HG03439 (cell line): ENCODE measurements around the gene NRP2.

Source experiments
- ATAC-seq: cut with Tn5 transposase; IDR thresholded peaks from one replicate; pipeline ENCODE4 v1.9.1; 2021; ENCODE audit warnings: mild to moderate bottlenecking, moderate library complexity; ENCODE audit not compliant: unreplicated experiment

The NRP2 gene

GRCh38 chr2:205751569-205752031 is 69.3 kb downstream of the NRP2 start:
- no peak for ATAC-seq

GRCh38 chr2:205752296-205752820 is 70.1 kb downstream of the NRP2 start:
- ATAC-seq = no peak

- ATAC-seq = no peak
Observed at GRCh38 chr2:205752924-205753323, 70.6 kb downstream of the NRP2 start.

- no peak for ATAC-seq
Observed at GRCh38 chr2:205754285-205754923, 72.1 kb downstream of the NRP2 start.

DNA sequence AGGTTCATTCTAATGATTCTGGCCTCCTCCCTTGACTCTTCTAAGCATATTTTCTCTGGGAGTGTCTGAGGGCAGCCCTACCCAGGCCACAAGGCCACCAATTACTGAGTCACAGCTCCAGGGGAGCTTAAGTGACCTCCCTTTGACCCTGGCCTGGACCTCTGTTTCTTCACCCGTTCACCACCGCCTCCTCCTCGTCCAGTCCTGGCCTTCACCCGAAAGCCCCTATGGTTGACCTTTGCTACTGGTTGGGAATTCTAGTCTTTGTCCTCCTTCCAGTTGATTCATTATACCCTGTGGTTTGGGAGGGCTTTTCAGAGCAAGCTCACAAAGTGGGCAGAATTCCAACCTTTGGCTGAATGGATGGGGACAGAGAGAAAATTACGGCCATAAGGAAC is 72.6 kb downstream of the NRP2 start:
- ATAC-seq = no peak

GRCh38 chr2:205755923-205756322 is 73.6 kb downstream of the NRP2 start:
- ATAC-seq = no peak

DNA sequence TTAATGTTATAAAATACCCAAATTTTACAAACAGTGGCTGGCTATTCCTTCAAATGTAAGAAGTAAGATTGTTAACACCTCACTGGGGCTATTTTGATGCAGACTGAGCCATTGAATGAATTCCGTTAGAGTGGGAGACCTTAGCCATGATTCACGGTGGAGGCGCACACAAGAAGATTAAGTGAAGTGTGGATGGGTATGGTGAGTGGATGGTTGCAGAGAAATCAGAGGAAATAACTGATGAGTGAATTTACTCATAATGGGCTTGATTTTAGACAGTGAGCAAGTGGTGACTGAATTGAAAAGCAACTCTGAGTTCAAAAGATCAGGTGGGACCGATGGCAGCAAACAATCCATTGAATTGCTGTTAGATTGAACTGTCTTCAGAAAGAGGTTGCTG is 75.0 kb downstream of the NRP2 start:
- no peak for ATAC-seq

GRCh38 chr2:205758051-205758450 is 75.8 kb downstream of the NRP2 start:
- no peak for ATAC-seq

- no peak for ATAC-seq
Observed at GRCh38 chr2:205758500-205758899, 76.2 kb downstream of the NRP2 start.

DNA sequence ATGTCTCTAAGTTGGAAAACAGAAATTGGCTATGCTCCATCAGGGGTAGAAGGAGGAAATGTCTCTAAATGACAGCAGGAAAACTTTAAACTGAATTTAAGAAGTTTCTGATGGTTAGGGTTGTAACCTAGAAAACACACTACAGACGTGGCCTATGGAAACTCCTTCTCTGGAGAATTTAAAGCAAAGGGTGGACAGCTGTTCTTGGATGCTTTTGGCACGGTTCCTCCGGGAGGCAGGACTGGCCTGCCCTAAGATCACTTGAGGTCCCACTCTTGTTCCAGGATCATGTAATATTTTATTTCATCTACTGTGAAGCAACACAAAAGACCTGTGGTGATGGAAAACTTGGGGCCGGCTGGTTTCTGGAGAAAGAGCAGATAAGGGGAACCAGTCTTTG is 77.0 kb downstream of the NRP2 start:
- no peak for ATAC-seq

DNA sequence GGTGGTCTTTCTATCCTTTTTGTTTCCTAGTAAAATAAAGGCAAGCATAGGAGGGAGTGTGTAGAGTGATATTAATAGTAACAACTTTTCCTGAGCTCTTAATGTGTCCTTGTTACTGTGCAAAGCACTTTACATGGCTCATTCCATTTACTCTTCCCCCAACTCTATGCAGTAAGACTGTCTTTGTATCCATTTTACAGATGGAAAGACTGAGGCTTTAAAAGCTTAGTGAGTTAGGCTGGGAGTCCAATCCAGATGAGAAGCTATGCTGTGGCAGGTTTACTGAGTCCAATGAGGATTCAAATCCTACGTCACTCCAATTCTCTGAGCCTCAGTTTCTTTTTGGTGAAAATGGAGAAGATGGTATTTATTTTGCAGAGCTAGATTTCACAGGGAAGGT is 77.4 kb downstream of the NRP2 start:
- ATAC-seq = no peak

- ATAC-seq = no peak
Observed at GRCh38 chr2:205760157-205760556, 77.9 kb downstream of the NRP2 start.

- ATAC-seq = no peak
Observed at GRCh38 chr2:205761421-205761820, 79.1 kb downstream of the NRP2 start.

DNA sequence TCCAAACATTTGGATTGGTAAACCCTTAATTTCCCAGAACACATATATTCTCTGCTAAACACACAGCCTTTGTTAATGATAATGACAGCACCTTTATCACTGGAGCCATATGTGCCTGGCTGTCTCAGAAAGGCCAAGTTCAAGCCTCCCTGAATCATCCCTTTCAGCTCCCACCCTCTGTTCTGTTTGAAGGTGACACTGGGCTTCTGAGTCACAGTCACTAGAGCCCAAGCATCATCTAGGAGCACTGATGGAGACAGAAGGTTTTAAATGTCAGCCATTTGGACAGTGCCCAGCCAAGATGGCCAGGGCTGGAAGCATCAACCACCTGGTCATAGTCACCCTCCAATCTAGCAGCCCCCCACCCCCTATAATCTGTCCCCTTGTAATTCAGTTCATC is 80.6 kb downstream of the NRP2 start:
- no peak for ATAC-seq

DNA sequence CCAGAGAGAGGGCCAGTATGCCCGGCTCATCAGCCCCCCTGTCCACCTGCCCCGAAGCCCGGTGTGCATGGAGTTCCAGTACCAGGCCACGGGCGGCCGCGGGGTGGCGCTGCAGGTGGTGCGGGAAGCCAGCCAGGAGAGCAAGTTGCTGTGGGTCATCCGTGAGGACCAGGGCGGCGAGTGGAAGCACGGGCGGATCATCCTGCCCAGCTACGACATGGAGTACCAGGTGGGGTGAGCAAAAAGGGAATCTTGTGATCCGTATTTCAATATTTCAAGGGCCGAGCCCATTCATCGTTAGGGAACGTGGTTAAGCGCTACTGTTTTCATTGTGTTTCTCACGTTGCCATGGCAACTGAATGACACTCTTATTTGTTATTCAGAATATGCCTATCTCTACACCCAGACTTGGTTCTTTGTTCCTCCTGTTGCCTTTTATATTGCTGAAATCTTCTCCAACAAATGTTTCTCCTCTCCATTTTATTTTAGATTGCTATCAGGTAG is 81.5 kb downstream of the NRP2 start:
- ATAC-seq = no peak

DNA sequence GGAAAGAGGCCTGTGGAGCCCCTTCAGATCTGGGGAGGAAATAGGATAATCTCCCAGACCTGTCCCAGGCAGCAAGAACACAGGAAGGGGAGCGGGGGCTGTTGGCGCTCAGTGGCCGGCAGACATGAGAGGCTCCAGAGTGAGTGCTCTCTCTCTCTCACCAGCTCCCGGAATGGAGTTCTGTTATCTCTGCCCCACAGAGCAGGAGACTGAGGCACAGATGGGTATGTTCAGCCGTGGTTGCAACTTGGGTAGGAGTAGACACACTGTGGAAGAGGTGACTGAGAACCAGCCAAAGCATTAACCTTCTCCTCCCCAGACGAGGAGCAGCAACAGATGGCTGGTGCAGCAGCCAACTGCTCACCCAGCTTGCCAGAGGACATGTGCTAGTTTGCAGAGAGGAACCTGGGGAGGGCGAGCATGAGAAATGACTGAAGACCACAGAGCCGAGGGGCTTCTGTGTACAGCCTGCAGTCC is 82.0 kb downstream of the NRP2 start:
- no peak for ATAC-seq

GRCh38 chr2:205765151-205765550 is 82.8 kb downstream of the NRP2 start:
- ATAC-seq = no peak

GRCh38 chr2:205766779-205767359 is 84.6 kb downstream of the NRP2 start:
- ATAC-seq = no peak

DNA sequence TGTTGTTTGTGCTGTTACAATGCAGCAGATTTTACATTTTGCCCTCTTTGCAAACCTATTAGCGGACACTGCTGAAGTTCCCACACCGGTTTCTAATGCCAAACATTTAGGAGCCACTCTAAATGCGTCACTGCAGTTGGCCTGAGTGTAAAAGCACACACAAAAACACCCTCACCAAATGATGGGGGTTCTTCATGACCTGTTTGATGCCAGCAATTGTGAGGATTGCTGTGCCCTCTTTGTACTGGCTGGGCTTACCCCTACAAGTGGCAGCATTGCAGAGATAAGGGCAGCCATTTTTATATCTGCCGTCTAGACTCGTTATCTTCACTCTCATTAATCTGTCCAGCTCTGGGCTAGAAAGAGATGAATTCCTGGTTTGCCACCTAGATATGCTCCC is 85.3 kb downstream of the NRP2 start:
- ATAC-seq = no peak

- ATAC-seq = no peak
Observed at GRCh38 chr2:205768341-205768740, 86.0 kb downstream of the NRP2 start.

DNA sequence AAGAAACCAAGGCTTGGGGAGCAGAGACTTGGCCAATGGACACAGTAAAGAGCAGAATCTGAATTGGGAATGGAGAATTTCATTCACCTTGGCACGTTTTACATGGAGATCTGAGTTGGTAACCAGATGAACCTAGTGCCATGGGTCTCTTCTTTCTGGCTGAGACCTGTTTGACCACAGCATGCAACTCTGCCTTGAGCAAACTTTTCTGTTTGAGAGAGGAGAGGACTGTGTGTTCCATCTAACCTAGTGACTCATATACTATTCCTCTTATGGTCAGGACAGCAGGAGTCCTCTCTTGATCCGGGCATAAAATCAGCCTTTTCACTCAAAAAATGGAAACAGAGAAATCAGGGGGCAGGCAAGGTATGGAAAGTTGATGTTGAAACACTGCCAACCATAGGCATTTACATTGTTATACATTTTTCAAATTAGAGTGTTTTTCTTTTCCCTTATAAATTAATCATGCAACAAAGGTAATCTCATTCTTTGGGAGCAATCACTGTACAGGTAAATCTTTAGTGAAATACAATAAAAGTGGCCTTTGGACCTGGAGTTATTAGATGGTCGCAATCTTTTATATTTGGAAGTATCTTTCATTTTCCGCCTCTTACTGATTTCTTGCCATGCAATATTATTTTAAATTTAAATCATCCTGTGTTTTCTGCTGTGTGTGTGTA is 86.7 kb downstream of the NRP2 start:
- no peak for ATAC-seq

DNA sequence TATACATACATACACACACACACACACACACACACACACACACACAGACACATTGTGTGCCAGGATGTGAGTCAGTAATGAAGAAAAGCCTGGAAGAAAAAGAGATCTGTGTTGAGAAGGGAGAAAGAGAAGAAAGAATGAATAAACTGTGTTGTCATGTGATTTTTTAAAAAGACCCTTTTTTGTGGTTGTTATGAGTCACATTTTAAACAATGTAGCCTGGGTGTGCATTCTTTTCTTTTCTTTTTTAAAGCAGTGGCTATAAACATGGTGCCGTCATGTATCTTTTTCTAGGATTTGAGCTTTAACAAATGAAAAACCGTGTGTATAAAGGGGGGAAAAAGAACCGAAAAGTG is 87.2 kb downstream of the NRP2 start:
- no peak for ATAC-seq
